T-helper 1 cell (primary cell): ENCODE results near the gene CAMTA1.
"Not testable (repeated sequence)": the region's sequence is repeated elsewhere in the genome, so short reads cannot be mapped to it uniquely, and the experiment has no call there.

Experiments
- DNase-seq, 5 donors: peaks; one replicate each; pipeline ENCODE4 v3.0.0-alpha.2; 2012 to 2020

CAMTA1 gene

GRCh38 chr1:6911974-6912373 is 126.7 kb downstream of the CAMTA1 start:
- no peak for DNase-seq

- no peak for DNase-seq
Measured at GRCh38 chr1:6912518-6912917, 127.3 kb downstream of the CAMTA1 start.

GRCh38 chr1:6913086-6913485 is 127.8 kb downstream of the CAMTA1 start:
- no peak for DNase-seq

GRCh38 chr1:6914706-6915105 is 129.5 kb downstream of the CAMTA1 start:
- no peak for DNase-seq

- no peak for DNase-seq
Measured at GRCh38 chr1:6915999-6916565, 130.8 kb downstream of the CAMTA1 start.

GRCh38 chr1:6917067-6917466 is 131.8 kb downstream of the CAMTA1 start:
- DNase-seq = no peak

- no peak for DNase-seq
Measured at GRCh38 chr1:6918186-6918924, 133.1 kb downstream of the CAMTA1 start.

- DNase-seq = no peak
Measured at GRCh38 chr1:6918925-6919511, 133.8 kb downstream of the CAMTA1 start.

GRCh38 chr1:6921506-6921905 is 136.3 kb downstream of the CAMTA1 start:
- DNase-seq = not testable (repeated sequence)

GRCh38 chr1:6922096-6922931 is 137.1 kb downstream of the CAMTA1 start:
- DNase-seq = no peak

- no peak for DNase-seq
Measured at GRCh38 chr1:6923012-6923411, 137.8 kb downstream of the CAMTA1 start.

- DNase-seq = no peak
Measured at GRCh38 chr1:6923416-6923815, 138.2 kb downstream of the CAMTA1 start.

GRCh38 chr1:6923955-6924881 is 139.0 kb downstream of the CAMTA1 start:
- DNase-seq = no peak

- DNase-seq = no peak
Measured at GRCh38 chr1:6924891-6925290, 139.6 kb downstream of the CAMTA1 start.

GRCh38 chr1:6927626-6928025 is 142.4 kb downstream of the CAMTA1 start:
- no peak for DNase-seq

GRCh38 chr1:6928106-6928885 is 143.0 kb downstream of the CAMTA1 start:
- DNase-seq = no peak

- DNase-seq = no peak
Measured at GRCh38 chr1:6930732-6931300, 145.6 kb downstream of the CAMTA1 start.

GRCh38 chr1:6935361-6935883 is 150.2 kb downstream of the CAMTA1 start:
- no peak for DNase-seq

- DNase-seq = no peak
Measured at GRCh38 chr1:6935911-6936690, 150.8 kb downstream of the CAMTA1 start.

- DNase-seq = no peak
Measured at GRCh38 chr1:6937048-6937447, 151.8 kb downstream of the CAMTA1 start.
